Progenitor cell of endocrine pancreas (in vitro differentiated cells): Measurements from ENCODE around the gene ECSIT. TPM values are rescaled to one million over a fixed set of nuclear protein-coding genes. Genes with fewer than 3 reads are reported as not detected.
A peak's percentile ranks its signal among the peaks of the same experiment; 100 is the strongest.

Source experiments
- DNase-seq: peaks from one replicate; pipeline ENCODE4 v3.0.0; 2021; ENCODE audit warnings: low spot score; ENCODE audit not compliant: unreplicated experiment
- H3K27ac Mint-ChIP-seq: 2 replicates; pipeline ENCODE4 v1.8.0; 2021; ENCODE audit warnings: mild to moderate bottlenecking, moderate library complexity, mixed read lengths
- H3K27me3 Mint-ChIP-seq: 2 replicates; pipeline ENCODE4 v1.8.0; 2021; ENCODE audit warnings: mixed read lengths
- H3K36me3 Mint-ChIP-seq: 2 replicates; pipeline ENCODE4 v1.8.0; 2022; ENCODE audit warnings: mixed read lengths; ENCODE audit not compliant: insufficient read depth
- H3K4me1 Mint-ChIP-seq: 2 replicates; pipeline ENCODE4 v1.8.0; 2021; ENCODE audit warnings: low read depth, mixed read lengths
- H3K4me3 Mint-ChIP-seq: 2 replicates; pipeline ENCODE4 v1.8.0; 2021; ENCODE audit warnings: low read depth, mild to moderate bottlenecking, moderate library complexity, mixed read lengths
- H3K9me3 Mint-ChIP-seq: 2 replicates; pipeline ENCODE4 v1.8.0; 2021; ENCODE audit warnings: low read depth, mixed read lengths
- total RNA-seq: library from RNA; stranded (reverse); gene quantifications from 2 replicates; pipeline ENCODE4 v1.2.1, GENCODE V29; 2021
- TF ChIP-seq, protein P1 (sequence below): fragments of 200-600 bp; sonication (generic); IDR thresholded peaks from one replicate; pipeline ENCODE4 v1.5.0; 2021; ENCODE audit warnings: antibody characterized with exemption, mild to moderate bottlenecking; ENCODE audit not compliant: unreplicated experiment

ECSIT gene
- total RNA-seq, 1 donor from 2014 or later = 38.5 TPM

DNA sequence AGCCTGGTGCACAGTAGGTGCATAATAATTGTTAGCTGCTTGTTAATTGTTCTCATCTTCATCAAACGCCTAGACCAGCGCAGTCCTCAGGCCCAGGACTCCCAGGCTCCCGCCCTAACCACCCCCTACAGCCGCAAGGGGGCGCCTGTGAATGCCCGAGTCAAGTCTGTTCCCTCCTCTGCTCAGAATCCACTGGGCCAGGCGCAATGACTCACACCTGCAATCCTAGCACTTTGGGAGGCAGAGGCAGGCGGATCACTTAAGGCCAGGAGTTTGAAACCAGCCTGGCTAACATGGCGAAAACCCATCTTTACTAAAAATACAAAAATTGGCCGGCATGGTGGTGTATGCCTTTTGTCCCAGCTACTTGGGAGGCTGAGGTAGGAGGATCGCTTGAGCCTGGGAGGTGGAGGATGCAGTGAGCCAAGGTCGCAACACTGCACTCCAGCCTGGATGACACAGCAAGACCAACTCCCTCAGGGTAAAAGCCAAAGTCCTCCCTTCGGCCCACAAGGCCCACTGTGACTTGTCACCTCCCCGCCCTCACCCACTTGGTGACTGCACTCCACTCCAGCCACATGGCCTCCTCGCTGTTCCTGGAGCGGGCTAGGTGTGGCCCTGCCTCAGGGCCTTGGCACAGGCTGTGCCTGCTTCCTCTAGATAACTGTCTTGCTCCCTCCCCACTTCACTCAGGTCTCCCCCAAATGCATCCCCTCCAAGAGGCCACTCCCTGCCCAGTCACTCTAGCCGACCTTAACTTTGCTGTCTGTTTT is 32.4 kb downstream of the ECSIT start:
- Mint-ChIP-seq H3K27ac (no peak overlapping the region), H3K9me3 (no peaks in the 10 kb centered on the region)
- TF ChIP-seq, protein P1, sequence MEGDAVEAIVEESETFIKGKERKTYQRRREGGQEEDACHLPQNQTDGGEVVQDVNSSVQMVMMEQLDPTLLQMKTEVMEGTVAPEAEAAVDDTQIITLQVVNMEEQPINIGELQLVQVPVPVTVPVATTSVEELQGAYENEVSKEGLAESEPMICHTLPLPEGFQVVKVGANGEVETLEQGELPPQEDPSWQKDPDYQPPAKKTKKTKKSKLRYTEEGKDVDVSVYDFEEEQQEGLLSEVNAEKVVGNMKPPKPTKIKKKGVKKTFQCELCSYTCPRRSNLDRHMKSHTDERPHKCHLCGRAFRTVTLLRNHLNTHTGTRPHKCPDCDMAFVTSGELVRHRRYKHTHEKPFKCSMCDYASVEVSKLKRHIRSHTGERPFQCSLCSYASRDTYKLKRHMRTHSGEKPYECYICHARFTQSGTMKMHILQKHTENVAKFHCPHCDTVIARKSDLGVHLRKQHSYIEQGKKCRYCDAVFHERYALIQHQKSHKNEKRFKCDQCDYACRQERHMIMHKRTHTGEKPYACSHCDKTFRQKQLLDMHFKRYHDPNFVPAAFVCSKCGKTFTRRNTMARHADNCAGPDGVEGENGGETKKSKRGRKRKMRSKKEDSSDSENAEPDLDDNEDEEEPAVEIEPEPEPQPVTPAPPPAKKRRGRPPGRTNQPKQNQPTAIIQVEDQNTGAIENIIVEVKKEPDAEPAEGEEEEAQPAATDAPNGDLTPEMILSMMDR = peak; percentile 73

DNA sequence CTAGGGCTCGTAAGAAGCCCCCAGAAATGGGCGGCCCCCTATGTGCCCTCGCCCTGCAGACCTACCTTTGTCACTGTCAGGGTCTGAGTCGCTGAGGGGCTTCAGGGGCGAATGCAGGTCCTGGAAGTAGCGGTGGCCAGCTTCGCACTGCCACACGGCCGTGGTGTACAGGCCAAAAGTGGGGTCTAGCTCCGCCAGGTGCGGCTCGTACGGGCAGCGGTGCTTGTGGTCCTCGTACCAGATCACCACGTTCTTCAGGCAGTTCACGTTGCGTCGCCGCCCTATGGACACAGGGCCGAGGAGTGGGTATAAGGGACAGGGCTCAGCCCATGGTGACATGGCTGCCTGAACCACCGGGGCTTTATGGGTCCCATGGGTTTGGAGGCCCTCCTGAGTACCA is 33.0 kb downstream of the ECSIT start:
- no peak overlapping the region for H3K4me3 Mint-ChIP-seq
- DNase-seq = no peak
- TF ChIP-seq, protein P1 = no peak
- H3K36me3 Mint-ChIP-seq = peaks cover 3% of the 10 kb centered on the region
- H3K27me3 Mint-ChIP-seq = no peaks in the 10 kb centered on the region
- H3K4me1 Mint-ChIP-seq = peaks cover under 1% of the 10 kb centered on the region
- no peaks in the 10 kb centered on the region for H3K9me3 Mint-ChIP-seq
- H3K27ac Mint-ChIP-seq = no peak overlapping the region

More for the DNA sequence above, 32.4 kb downstream of the ECSIT start:
- Mint-ChIP-seq H3K36me3 (peaks cover 1% of the 10 kb centered on the region), H3K4me1 (no peaks in the 10 kb centered on the region), H3K27me3 (no peaks in the 10 kb centered on the region), H3K4me3 (no peak overlapping the region)
- DNase-seq = peak; percentile 51

DNA sequence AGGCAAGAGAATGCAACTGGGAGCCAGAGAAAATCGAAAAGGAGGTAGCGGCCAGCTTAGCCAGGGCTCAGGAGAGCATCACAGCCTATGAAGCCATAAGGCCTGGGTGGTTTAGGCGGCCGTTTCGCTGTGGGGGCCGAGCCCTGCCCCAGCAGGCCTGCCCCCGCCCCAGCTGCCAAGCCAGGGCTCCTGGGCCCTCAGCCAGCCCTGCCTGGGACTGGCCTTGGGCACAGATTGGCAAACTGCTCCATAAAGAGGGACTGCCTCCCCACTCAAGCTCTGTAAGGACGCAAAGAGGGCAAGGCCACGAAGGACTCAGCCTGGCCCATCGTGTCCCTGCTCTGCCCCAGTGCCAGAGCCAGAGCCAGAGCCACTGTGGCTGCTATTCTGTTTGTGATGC is 33.5 kb downstream of the ECSIT start:
- Mint-ChIP-seq H3K4me1 (peaks cover 1% of the 10 kb centered on the region), H3K27me3 (no peaks in the 10 kb centered on the region), H3K27ac (no peak overlapping the region), H3K4me3 (no peak overlapping the region), H3K9me3 (no peaks in the 10 kb centered on the region), H3K36me3 (peaks cover 6% of the 10 kb centered on the region)
- no peak for DNase-seq
- TF ChIP-seq, protein P1 = no peak

DNA sequence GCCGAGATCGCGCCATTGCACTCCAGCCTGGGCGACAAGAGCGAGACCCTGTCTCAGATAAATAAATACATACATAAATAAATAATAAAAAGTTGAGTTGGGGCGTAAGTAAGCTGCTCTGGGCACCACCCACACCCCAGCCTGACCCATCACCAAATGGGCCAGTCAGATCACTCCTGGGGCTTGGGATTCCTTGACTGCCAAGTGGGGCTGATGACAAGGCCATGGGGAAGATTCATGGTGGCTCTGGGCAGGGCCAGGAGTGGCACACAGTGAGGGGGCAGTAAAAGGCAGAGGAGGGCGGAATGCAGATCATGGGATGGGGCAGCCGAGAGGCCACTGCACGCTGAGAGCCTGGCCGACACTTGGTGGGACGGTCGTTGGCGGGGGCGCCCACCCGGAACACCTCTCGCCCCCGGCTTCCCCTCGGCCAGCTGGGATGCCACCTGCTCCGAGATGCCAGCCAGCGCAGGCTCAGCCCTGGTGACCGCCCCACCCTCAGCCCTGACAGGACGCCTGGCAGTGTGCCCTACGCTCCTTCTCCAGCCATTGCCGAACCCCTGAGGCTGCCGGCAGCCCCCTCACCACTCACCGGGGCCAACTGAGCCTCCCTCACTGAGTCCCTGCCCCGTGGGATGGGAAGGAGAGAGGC is 34.2 kb downstream of the ECSIT start:
- TF ChIP-seq, protein P1 = no peak
- DNase-seq = no peak
- Mint-ChIP-seq H3K4me1 (peaks cover 1% of the 10 kb centered on the region), H3K36me3 (peaks cover 5% of the 10 kb centered on the region), H3K9me3 (no peaks in the 10 kb centered on the region), H3K27me3 (no peaks in the 10 kb centered on the region), H3K4me3 (no peak overlapping the region), H3K27ac (no peak overlapping the region)

DNA sequence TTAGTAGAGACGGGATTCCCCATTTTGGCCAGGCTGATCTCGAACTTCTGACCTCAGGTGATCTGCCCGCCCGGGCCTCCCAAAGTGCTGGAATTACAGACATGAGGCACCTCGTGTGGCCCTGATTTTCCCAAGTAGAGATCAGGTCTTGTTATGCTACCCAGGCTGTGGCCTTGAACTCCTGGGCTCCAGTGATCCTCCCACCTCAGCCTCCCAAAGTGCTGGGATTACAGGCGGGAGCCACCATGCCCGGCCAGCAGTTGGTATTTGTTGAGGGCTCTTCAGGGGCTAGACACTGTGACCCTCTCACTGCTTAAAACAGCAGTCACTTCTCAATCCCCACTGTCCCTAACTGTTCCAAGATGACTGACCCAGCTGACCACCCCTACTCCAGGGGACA is 39.6 kb downstream of the ECSIT start:
- DNase-seq = no peak
- Mint-ChIP-seq H3K9me3 (no peaks in the 10 kb centered on the region), H3K4me1 (peaks cover 1% of the 10 kb centered on the region), H3K27me3 (no peaks in the 10 kb centered on the region), H3K27ac (no peak overlapping the region), H3K4me3 (no peak overlapping the region), H3K36me3 (peaks cover 10% of the 10 kb centered on the region)
- TF ChIP-seq, protein P1 = no peak
